GM10248 (cell line): ENCODE results near the gene BEND6.
A peak's percentile ranks its signal among the peaks of the same experiment; 100 is the strongest.

Source experiments
- CTCF ChIA-PET: fragments of 300-600 bp; sonication (Branson Sonifier 250); formaldehyde crosslinking; extraction: SDS; loops from one replicate; lab custom pipeline; 2021; ENCODE audit warnings: antibody characterized with exemption; lab: Yijun Ruan, JAX
- POLR2A ChIA-PET: fragments of 350-650 bp; sonication (Branson Sonifier 250); formaldehyde crosslinking; extraction: SDS; loops from one replicate; lab custom pipeline; 2020; ENCODE audit warnings: antibody characterized with exemption; lab: Yijun Ruan, JAX
- DNase-seq: peaks from one replicate; pipeline ENCODE4 v3.0.0; 2012; ENCODE audit errors: extremely low spot score
- TF ChIP-seq, protein P1 (sequence below): IDR thresholded peaks from 2 replicates; pipeline ENCODE4 v1.5.1; 2012; ENCODE audit warnings: mild to moderate bottlenecking, low read depth; ENCODE audit errors: extremely low read depth, missing control alignments, control extremely low read depth

Gene BEND6

DNA sequence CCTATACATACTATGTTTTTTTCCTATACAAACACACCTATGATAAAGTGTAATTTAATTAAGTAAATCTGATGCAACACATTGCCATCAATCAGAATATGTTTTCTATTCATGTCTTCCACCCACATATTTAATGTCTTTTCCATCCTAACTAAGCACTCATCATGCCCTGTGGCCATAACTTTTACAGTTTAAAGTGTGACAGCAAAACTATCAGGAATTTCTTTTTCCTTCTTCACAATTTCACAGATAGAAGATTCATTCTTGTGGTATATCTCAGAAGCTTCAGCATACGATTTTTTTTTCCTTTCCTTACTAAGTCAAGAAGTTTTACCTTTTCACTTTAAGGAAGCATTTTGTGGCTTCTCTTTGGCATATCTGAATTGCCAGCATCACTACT, 7.0 kb upstream of the BEND6 start:
- DNase-seq: no peak
- POLR2A ChIA-PET: no interaction called here
- CTCF ChIA-PET: interaction anchor here (1.0 to 2.0 kb wide), 3 partner anchors 13 to 46 kb away, joined by 3 to 9 read pairs (median 3); no protein-coding TSS in a partner anchor
- TF ChIP-seq, protein P1, sequence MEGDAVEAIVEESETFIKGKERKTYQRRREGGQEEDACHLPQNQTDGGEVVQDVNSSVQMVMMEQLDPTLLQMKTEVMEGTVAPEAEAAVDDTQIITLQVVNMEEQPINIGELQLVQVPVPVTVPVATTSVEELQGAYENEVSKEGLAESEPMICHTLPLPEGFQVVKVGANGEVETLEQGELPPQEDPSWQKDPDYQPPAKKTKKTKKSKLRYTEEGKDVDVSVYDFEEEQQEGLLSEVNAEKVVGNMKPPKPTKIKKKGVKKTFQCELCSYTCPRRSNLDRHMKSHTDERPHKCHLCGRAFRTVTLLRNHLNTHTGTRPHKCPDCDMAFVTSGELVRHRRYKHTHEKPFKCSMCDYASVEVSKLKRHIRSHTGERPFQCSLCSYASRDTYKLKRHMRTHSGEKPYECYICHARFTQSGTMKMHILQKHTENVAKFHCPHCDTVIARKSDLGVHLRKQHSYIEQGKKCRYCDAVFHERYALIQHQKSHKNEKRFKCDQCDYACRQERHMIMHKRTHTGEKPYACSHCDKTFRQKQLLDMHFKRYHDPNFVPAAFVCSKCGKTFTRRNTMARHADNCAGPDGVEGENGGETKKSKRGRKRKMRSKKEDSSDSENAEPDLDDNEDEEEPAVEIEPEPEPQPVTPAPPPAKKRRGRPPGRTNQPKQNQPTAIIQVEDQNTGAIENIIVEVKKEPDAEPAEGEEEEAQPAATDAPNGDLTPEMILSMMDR: no peak

DNA sequence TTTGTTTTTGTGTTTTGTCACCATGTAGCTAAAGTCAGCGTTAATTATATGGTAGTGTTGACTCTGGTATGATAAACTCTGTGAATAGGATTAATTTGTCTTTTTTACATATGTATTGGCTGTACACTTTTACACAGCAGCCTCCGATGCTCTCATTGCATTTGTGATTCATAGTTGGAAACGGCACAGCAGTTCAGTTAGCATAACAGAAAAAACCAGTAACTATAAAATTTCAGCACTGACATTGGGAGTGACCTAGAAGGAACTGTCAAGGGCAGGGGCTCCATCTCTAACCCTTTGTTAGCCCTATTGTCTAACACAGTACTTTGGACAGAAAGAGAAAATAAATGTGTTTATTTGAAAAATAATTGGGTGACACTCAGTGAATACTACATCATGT, 5.6 kb upstream of the BEND6 start:
- no peak for DNase-seq
- TF ChIP-seq, protein P1: no peak
- POLR2A ChIA-PET: no interaction called here
- CTCF ChIA-PET: no interaction called here

DNA sequence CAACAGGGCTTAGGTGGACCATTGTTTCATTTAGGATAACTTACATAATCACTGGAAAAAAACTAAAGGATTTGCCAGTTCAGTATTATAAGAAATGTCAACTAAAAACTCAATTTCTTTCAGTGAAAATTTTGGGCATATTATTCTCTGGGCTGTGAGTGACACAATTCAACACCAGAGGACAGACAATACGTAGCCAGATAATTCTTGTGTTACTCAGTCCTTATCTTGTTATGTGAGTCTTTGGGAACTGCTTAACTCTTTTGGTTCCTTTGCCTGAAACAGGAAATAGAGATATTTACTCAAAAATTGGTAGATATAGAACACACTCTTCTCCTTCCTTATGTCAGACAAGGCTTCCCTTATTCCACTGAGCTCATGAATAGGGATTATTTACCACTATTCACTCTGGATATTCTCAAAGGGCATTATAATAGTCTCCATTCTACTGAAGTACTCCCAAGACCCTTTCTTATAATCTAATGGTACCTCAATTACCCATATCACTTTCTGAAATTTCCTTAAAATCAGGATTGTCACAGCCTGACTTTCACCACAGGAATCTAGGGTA, 4.9 kb upstream of the BEND6 start:
- CTCF ChIA-PET: interaction anchor here (0.7 to 2.4 kb wide), 3 partner anchors 9 to 46 kb away, joined by 3 to 9 read pairs (median 3); no protein-coding TSS in a partner anchor
- POLR2A ChIA-PET: no interaction called here
- no peak for DNase-seq
- TF ChIP-seq, protein P1: no peak

DNA sequence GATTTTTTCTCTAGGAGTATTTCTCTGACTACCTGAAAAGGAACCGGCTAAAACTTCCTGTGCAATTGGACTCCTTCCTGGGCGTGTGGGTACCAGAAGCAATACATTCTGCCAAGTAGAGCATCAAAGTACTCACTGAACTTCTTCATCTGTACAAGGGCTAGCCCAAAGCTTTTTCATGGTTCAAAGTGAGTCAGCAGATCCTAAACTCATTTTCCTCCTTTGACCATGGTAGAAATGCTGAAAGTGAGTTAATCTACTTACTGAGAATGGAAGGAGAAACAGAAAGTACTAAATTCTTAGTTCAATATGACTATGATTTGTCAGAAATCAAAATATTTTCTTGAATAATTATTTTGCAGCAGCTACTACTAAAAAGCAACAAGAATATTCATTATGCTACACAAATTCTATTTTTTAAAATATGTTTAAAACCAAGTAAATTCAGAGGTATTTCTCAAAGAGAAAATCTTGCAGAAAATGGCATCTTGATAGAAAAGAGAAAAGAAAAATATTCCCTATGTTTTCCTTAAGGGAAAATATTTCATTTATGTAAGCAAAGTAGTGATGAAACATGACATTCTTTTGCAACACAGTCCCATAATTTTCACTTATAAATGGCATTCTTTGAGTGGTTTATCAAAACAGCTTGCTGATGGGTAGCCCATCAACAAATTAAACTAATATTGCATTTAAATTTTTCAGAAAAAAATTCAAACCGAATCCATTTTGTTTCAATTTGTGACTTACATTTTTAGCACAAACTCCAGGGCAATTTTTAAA, 3.7 kb upstream of the BEND6 start:
- no peak for DNase-seq
- TF ChIP-seq, protein P1: no peak
- POLR2A ChIA-PET: no interaction called here
- CTCF ChIA-PET: interaction anchor here (0.7 to 2.4 kb wide), 5 partner anchors 10 to 48 kb away, joined by 3 to 10 read pairs (median 4); no protein-coding TSS in a partner anchor

DNA sequence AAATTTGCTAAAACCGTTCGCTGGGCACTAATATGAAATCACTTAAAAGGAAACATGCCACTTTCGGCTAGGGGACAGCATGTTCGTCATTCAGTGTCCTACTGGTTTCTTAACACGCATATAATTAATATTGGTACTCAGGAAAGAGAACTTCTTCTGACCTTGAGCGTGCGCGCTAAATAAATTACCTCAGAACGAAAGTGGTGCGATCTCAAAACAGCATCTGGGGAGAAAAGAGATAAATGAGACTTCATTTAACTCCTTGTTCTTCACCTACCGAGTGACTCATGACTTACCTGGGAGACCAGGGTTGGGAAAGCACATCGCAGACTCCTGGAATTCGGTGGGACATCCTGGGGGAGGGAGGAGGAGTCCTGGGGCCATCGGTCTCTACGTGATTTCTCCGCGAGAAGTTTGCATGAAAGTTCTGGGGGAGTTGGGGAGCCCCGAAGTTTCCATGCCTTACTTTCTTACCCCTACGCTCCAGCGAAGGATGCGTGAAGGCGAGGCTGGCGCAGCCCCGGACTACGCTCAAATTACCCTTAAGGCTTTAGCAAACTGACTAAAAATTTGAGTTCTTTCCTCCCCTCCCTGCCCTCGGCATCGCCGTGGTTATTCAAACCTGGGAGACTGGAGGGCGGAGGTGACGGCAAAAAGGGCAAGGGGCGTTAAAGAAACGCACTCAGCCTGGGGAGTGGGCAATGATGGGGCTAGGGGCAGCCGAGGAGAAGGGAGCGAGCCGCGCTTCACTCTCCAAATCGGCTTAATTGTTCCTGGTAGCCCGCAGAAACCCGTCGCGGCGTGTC, 1.1 kb upstream of the BEND6 start:
- ChIA-PET CTCF (interaction anchor here (1.5 to 3.7 kb wide), 4 partner anchors 9 to 51 kb away, joined by 5 to 40 read pairs (median 10); no protein-coding TSS in a partner anchor), POLR2A (no interaction called here)
- TF ChIP-seq, protein P1: no peak
- DNase-seq: peak; percentile 29
